Astrocyte of the spinal cord (primary cell): ENCODE results near the gene SIGLEC5.

Experiments used
- DNase-seq: peaks from one replicate; pipeline ENCODE4 v3.0.0; 2011; ENCODE audit warnings: low read depth, low spot score
- H3K4me3 ChIP-seq: 2 replicates; pipeline ENCODE4 v1.5.1; 2011; ENCODE audit warnings: low read depth, mild to moderate bottlenecking, low read length, moderate library complexity
- in situ Hi-C: cut with HindIII; loops from 2 replicates; pipeline ENCODE4 v1.10.0; 2017; ENCODE audit warnings: low sequenced_read_pairs
- TF ChIP-seq, protein P1 (sequence below): IDR thresholded peaks from 2 replicates; pipeline ENCODE4 v1.5.1; 2012; ENCODE audit warnings: low read depth, mild to moderate bottlenecking, low read length, inconsistent platforms

SIGLEC5 gene

DNA sequence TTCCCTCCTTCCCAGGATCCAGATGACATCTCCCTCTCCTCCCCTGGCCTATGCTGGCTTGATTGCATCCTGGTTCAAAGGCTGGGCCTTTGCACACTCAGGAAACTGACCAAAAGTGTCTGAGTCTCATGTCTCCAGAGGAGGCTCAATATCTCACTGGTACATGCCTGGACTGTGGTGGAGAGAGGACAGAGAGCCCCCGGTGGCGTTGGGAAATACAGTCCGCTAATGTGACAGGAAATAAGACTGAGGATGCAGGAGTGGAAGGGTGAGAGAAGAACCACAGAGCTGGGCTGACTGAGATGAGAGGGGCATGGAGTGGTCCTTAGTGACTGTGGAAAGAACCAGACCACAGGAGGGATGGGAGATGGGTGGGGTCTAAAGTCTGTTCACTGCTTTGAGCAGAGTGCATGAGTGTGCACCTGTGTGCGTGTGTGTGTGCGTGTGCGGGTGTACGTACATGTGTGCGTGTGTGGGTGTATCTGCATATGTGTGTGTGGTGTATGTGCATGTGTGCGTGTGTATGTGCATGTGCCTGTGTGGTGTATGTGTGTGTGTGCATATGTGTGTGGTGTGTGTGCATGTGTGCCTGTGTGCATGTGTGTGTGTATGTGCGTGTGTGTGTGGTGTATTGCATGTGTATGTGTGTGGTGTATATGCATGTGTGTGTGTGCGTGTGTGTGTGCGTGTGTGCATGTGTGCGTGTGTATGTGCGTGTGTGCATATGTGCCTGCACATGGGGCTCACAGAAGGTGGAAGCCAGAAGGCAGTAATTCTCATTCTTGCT is 1.9 kb downstream of the SIGLEC5 start:
- TF ChIP-seq, protein P1, sequence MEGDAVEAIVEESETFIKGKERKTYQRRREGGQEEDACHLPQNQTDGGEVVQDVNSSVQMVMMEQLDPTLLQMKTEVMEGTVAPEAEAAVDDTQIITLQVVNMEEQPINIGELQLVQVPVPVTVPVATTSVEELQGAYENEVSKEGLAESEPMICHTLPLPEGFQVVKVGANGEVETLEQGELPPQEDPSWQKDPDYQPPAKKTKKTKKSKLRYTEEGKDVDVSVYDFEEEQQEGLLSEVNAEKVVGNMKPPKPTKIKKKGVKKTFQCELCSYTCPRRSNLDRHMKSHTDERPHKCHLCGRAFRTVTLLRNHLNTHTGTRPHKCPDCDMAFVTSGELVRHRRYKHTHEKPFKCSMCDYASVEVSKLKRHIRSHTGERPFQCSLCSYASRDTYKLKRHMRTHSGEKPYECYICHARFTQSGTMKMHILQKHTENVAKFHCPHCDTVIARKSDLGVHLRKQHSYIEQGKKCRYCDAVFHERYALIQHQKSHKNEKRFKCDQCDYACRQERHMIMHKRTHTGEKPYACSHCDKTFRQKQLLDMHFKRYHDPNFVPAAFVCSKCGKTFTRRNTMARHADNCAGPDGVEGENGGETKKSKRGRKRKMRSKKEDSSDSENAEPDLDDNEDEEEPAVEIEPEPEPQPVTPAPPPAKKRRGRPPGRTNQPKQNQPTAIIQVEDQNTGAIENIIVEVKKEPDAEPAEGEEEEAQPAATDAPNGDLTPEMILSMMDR: no peak
- in situ Hi-C loops: no loop called here
- H3K4me3 ChIP-seq: no peak overlapping the region
- no peak for DNase-seq

DNA sequence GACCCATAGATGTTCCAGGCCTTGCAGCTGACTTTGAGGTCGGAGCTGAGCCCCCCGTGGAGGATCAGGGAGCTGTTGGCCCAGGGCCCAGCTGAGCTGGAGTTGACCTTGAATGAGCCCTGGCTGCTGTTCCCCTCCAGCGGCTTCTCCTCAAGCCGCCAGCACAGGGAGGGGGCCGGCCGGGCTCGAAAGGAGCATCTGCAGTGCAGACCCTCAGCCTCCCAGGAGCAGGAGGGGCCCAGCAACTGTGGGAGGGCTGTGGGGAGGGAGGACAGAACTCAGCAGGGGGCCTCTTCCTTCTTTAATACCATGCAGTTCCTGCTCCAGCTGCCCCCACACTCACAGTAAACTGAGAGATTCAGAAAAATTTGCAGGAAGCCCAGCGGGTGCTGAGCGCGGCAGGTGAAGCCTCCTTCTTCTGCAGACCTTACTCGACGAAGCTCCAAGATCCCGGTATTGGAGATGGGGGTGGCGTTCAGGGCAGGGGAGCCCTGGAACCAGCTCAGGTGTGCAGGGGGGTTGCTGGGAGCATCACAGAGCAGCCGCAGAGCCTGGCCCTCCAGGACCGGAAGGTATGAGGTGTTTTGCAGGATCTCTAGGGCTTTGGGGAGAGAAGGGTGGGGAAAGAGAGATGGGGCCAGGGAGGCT is 2.6 kb downstream of the SIGLEC5 start:
- in situ Hi-C loops: no loop called here
- no peak overlapping the region for H3K4me3 ChIP-seq
- TF ChIP-seq, protein P1: no peak
- DNase-seq: no peak

DNA sequence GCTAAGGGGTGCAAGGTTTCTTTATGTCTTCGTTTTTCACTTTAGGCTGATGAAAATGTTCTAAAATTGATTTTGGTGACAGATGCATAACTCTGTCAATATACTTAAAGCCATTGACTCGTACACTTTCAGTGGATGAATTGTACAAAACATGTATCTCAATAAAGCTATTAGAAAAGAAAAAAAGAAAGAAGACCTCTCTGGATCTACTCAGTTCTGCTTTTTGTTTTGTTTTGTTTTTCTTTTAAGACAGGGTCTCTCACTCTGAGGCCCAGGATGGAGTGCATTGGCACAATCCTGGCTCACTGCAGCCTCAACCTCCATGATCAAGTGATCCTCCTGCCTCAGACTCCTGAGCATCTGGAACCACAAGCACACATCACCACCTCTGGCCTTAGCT is 3.5 kb downstream of the SIGLEC5 start:
- TF ChIP-seq, protein P1: no peak
- in situ Hi-C loops: no loop called here
- no peak overlapping the region for H3K4me3 ChIP-seq
- no peak for DNase-seq

DNA sequence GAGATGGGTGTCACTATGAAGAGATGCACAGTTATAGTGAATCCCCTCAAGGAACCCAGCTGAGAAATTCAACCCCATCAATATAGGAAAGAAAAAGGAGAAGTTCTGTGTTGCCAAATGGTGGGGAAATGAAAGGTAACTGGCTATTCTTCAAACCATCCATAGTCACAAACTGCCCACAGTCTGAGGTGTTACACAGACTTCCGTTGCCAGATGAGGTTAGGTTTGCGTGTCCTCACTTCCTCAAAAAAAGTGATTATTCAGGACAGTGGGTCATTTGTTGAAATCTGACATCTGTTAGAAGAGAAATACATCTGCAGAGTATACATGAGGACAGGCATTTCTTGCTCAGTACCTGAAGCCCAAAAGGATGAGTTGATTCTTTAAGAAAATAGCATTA is 9.0 kb downstream of the SIGLEC5 start:
- no peak overlapping the region for H3K4me3 ChIP-seq
- DNase-seq: no peak
- in situ Hi-C loops: no loop called here
- TF ChIP-seq, protein P1: no peak

DNA sequence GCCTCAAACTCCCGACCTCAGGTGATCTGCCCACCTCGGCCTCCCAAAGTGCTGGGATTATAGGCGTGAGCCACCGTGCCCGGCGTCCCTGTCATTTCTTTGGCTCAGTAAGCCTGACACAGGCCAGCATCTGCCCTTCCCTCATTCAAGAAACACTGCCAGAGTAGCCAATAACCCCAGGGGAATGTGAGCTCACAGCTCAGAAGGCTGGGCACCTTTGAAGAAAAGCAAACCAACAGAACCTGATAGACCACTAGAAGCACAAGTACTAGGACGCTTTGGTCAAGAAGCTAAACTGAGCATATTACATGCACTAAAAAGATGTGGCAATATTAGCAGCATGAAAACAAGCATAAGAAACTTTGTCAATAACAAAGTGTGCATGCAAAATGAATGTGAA is 14.2 kb downstream of the SIGLEC5 start:
- in situ Hi-C loops: no loop called here
- TF ChIP-seq, protein P1: no peak
- no peak overlapping the region for H3K4me3 ChIP-seq
- DNase-seq: no peak

DNA sequence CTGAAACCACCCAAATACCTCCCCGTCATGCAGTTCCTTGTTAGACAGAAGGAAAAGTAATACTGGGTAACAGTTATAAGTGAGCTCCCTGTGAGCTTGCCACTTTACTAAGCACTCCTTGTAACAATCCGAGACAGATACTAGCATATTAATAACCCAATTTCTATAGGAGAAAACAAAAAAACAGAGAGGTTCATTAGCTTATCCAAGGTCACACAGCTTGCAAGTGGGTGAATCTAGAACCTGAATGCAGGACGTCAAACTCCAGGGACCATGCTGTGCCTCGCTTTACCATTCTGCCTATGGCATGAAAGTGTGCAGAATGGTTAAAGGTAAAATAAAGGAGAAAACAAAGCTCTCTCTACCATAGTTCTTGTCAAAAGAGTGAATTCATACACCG is 15.4 kb downstream of the SIGLEC5 start:
- TF ChIP-seq, protein P1: no peak
- H3K4me3 ChIP-seq: no peak overlapping the region
- DNase-seq: no peak
- in situ Hi-C loops: no loop called here
